Lower leg skin (tissue), 4 donors: Measurements from ENCODE around the gene NOSIP. TPM values are rescaled to one million over a fixed set of nuclear protein-coding genes. Genes with fewer than 3 reads are reported as not detected.

ENCODE experiments used
- DNase-seq, 2 donors: peaks; one replicate each; pipeline ENCODE4 v3.0.0-alpha.2; 2019; ENCODE audit warnings: low spot score in 2 of 2
- H3K4me3 ChIP-seq: fragments of 200-600 bp; sonication (generic); 2 replicates; pipeline ENCODE4 v1.5.1; 2017; ENCODE audit warnings: mild to moderate bottlenecking, low read depth; ENCODE audit not compliant: poor library complexity, severe bottlenecking
- CTCF ChIP-seq, 3 donors: fragments of 450-650 bp; IDR thresholded peaks; one replicate each; pipeline ENCODE4 v1.5.1; 2016; ENCODE audit warnings: antibody characterized with exemption in 3 of 3, mild to moderate bottlenecking in 3 of 3, moderate library complexity in 2 of 3
- POLR2A ChIP-seq, 2 donors: fragments of 450-650 bp; IDR thresholded peaks; one replicate each; pipeline ENCODE4 v1.6.1; 2016 to 2017; ENCODE audit warnings: antibody characterized with exemption in 2 of 2, mild to moderate bottlenecking in 1 of 2, moderate library complexity in 1 of 2
- WGBS, 2 donors: methylation state at CpG; one replicate each; pipeline ENCODE4 v1.1.5; 2018; 5-methylcytosine and 5-hydroxymethylcytosine counted together
- intact Hi-C: fragments of 100-400 bp; cut with DNase I; formaldehyde crosslinking; loops from one replicate; pipeline ENCODE4 v1.15.0; 2023; ENCODE audit warnings: low total_unique reads
- total RNA-seq, 4 donors: library from RNA; depleted of rRNA; stranded (reverse); fragments of >200 nt; gene quantifications; one replicate each; pipeline ENCODE4 v1.1.0, GENCODE V29; 2016

The NOSIP gene
- total RNA-seq, 4 donors from 2014 or later = 62.0 to 84.8 (median 66.8) TPM

- TF ChIP-seq CTCF (IDR thresholded peaks at IDR 0.05) (no peak), POLR2A (IDR thresholded peaks at IDR 0.05) (no peak)
- 83 to 87% methylated on average over 7 of the region's 7 CpGs for WGBS, 2 donors
- DNase-seq = no peak
- H3K4me3 ChIP-seq = no peak overlapping the region
- intact Hi-C loops = no loop called here
These were observed 21.8 kb downstream of the NOSIP start for GRCh38 chr19:49558591-49558990.

GRCh38 chr19:49557641-49558325, 22.6 kb downstream of the NOSIP start:
- 92 to 93% methylated on average over 18 of the region's 18 CpGs for WGBS, 2 donors
- DNase-seq = no peak
- no peak for TF ChIP-seq CTCF (IDR thresholded peaks at IDR 0.05)
- TF ChIP-seq POLR2A (IDR thresholded peaks at IDR 0.05) = no peak
- intact Hi-C loops = no loop called here
- no peak overlapping the region for H3K4me3 ChIP-seq

- no peak for DNase-seq
- TF ChIP-seq POLR2A (IDR thresholded peaks at IDR 0.05) (no peak), CTCF (IDR thresholded peaks at IDR 0.05) (no peak)
- WGBS, 2 donors = 86 to 87% methylated on average over 36 to 66 of the region's 66 CpGs
- intact Hi-C loops = no loop called here
- no peak overlapping the region for H3K4me3 ChIP-seq
These were observed 23.7 kb downstream of the NOSIP start for GRCh38 chr19:49556412-49557398.

- WGBS, 2 donors = 83 to 85% methylated on average over 51 of the region's 53 CpGs
- intact Hi-C loops = no loop called here
- TF ChIP-seq CTCF (IDR thresholded peaks at IDR 0.05) (no peak), POLR2A (IDR thresholded peaks at IDR 0.05) (no peak)
- peak in 1 of 2 donors; percentile 90 for DNase-seq
- H3K4me3 ChIP-seq = no peak overlapping the region
These were observed 24.6 kb downstream of the NOSIP start for GRCh38 chr19:49555600-49556411.

GRCh38 chr19:49554701-49555181, 25.6 kb downstream of the NOSIP start:
- no peak for TF ChIP-seq POLR2A (IDR thresholded peaks at IDR 0.05)
- H3K4me3 ChIP-seq = no peak overlapping the region
- 70 to 82% methylated on average over 17 of the region's 17 CpGs for WGBS, 2 donors
- intact Hi-C loops = no loop called here
- DNase-seq = no peak
